ENCODE data around the gene TCN2.
"Not testable (repeated sequence)": the region's sequence is repeated elsewhere in the genome, so short reads cannot be mapped to it uniquely, and the experiment has no call there.

The TCN2 gene

DNA sequence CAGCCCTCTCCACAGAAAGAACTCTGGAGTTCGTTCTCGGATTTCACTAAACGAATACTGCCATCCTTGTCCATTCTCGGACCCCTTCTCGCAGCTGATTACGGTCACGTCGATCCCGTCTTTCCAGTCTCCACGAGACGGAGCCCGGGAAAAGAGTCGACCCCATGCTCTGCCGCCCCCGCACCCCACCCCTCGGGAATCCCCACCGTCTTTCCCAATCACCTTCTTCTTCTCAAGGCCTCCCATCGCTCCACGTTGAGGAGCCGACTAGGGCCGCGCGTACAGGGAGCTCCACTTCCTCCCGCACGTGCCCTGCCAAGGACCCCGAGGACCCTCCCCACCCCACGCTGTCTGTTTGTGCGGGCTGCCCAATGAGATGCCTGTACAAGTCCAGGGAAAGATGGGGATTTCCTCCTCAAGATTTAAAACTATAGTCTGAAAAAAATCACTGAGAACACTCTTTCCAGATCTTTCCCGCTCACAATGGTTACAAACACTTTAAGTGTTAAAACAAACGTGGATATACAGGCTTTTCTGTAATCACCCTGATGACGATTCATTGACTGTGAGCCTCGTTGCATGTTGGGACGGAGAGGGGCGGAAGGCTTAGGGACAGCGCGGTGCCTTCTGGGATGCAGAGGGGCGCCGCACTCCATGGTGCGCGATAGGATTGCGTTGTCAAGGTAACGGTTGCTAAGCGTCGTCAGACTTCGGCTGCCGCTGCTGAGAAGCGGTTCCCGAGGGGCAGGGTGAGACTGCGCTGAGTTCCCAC lies 15.2 kb upstream of the TCN2 start, which contains the start of gene PES1:
Gene PES1 (minus strand): TSS at position 323 of the 772 bp plus-strand sequence. CDS start 77 bp downstream, at position 246.
- FAIRE-seq = peak; percentile 81

DNA sequence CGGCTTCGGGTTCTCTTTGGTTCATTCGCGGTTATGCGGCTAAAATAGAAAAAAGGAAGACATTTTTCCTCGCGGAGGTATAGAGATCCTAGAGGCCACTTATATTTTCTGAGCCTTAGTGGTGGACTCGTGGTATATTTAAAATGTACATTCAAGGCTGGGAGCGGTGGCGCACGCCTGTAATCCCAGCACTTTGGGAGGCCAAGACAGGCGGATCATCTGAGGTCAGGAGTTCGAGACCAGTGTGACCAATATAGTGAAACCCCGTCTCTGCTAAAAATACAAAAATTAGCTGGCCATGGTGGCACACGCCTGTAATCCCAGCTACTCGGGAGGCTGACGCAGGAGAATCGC lies 14.6 kb upstream of the TCN2 start:
- DNase-seq (ENCODE audit: insufficient read length, low spot score); FAIRE-seq: not testable (repeated sequence)

More for the DNA sequence above, 15.2 kb upstream of the TCN2 start, which contains the start of gene PES1:
- TF ChIP-seq POLR2A (IDR thresholded peaks at IDR 0.05; ENCODE audit: low read depth, low read length) = peak; percentile 26; the same call in 1 of the 2 replicates
- peak; percentile 83 for DNase-seq (ENCODE audit: insufficient read length, low spot score)

DNA sequence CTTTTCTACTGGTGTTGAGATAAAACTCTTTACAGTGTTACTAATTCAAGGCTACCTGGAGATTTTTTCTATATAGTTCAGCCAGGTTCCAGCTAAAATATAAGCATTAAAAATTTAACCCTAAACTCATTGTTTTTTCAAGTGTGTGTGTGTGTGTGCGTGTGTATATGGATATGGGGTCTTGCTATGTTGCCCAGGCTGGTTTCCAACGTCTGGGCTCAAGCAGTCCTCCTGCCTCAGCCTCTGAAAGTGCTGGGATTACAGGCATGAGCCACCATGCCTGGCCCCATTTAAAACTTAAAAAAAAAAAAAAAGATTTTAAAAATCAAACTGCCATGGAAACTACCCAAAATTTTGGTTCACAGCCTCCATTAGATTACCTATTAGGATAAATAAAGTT lies 10.8 kb upstream of the TCN2 start:
- FAIRE-seq (no peak), DNase-seq (ENCODE audit: insufficient read length, low spot score) (no peak)
- TF ChIP-seq POLR2A (IDR thresholded peaks at IDR 0.05; ENCODE audit: low read depth, low read length) = no peak

DNA sequence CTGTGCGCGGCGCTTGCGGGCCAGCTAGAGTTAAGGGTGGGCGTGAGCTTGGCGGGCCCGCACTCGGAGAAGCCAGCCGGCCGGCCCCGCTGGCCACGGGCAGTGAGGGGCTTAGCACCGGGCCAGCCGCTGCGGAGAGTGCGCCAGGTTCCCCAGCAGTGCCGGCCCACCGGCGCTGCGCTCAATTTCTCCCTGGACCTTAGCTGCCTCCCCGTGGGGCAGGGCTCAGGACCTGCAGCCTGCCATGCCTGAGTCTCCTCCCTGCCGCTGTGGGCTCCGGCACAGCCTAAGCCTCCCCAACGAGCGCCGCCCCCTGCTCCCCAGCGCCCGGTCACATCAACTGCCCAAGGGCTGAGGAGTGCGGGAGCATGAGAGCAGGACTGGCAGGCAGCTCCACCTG lies 10.1 kb upstream of the TCN2 start:
- no peak for TF ChIP-seq POLR2A (IDR thresholded peaks at IDR 0.05; ENCODE audit: low read depth, low read length)
- DNase-seq (ENCODE audit: insufficient read length, low spot score) (no peak), FAIRE-seq (no peak)

DNA sequence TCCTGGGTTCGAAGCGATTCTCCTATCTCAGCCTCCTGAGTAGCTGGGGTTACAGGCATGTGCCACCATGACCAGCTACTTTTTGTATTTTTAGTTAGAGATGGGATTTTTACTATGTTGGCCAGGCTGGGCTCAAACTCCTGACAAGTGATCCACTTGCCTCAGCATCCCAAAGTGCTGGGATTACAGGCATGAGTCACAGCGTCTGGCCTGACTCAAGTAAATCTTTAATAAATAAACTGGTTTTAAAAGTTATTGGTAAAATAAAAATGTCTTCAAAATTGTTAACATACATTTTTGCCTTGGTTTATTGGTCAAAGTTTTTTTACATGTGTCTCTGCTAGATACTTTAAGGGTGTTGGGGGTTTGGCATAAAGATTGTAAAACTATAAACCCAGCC lies 8.0 kb upstream of the TCN2 start:
- no peak for FAIRE-seq
- DNase-seq (ENCODE audit: insufficient read length, low spot score) = no peak
- no peak for TF ChIP-seq POLR2A (IDR thresholded peaks at IDR 0.05; ENCODE audit: low read depth, low read length)

- TF ChIP-seq POLR2A (IDR thresholded peaks at IDR 0.05; ENCODE audit: low read depth, low read length) = no peak
- no peak for DNase-seq (ENCODE audit: insufficient read length, low spot score)
- no peak for FAIRE-seq
Measured at GRCh38 chr22:30600921-30601320, 6.1 kb upstream of the TCN2 start.

- no peak for TF ChIP-seq POLR2A (IDR thresholded peaks at IDR 0.05; ENCODE audit: low read depth, low read length)
- FAIRE-seq = no peak
- DNase-seq (ENCODE audit: insufficient read length, low spot score) = no peak
Measured at GRCh38 chr22:30601464-30601863, 5.5 kb upstream of the TCN2 start.

DNA sequence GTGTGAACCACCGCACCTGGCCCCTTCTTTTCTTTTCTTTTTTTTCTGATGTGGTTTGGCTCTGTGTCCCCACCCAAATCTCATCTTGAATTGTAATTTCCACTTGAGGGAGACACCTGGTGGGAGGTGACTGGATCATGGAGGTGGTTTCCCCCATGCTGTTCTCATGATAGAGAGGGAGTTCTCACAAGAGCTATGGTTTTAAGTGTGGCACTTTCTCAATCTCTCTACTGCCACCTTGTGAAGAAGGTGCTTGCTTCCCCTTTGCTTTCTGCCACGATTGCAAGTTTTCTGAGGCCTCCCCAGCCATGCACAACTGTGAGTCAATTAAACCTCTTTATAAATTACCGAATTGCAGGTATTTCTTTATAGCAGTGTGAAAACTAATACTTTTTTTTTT lies 4.9 kb upstream of the TCN2 start:
- TF ChIP-seq POLR2A (IDR thresholded peaks at IDR 0.05; ENCODE audit: low read depth, low read length) = no peak
- DNase-seq (ENCODE audit: insufficient read length, low spot score) = no peak
- FAIRE-seq = no peak

- FAIRE-seq (no peak), DNase-seq (ENCODE audit: insufficient read length, low spot score) (no peak)
- TF ChIP-seq POLR2A (IDR thresholded peaks at IDR 0.05; ENCODE audit: low read depth, low read length) = no peak
Measured at GRCh38 chr22:30603801-30604200, 3.2 kb upstream of the TCN2 start.

GRCh38 chr22:30604723-30605122 lies 2.3 kb upstream of the TCN2 start:
- no peak for DNase-seq (ENCODE audit: insufficient read length, low spot score)
- TF ChIP-seq POLR2A (IDR thresholded peaks at IDR 0.05; ENCODE audit: low read depth, low read length) = no peak
- FAIRE-seq = no peak

DNA sequence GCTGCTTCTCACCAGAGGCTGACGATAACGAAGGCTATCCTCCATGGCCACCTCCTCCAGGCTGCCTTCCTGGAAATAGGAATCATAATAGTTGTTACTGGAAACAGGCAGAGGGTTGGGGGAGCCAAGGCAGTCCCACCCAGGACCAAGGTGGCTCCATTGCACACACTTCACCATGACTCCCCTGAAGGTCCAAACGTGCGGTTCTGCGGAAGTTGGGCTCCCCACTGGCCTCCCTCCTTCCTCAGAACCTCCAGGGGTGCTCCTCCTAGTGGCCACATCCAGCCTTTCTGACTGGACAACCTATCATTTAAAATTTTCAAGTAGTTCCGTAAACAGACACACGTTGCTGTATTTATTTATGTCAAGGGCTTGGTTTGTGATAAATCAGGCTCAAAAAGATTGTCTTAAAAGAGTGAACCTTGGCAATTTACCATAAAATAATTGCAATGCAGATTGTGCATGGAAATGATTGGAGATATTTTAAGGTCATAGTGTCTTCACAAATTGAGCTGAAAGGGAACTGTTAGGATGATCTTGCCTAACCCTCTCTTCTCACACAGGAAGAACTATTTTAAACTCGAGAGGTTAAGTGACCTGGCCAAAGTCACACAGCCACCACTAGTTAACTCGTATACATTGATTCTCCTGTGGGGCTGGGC lies 1.4 kb upstream of the TCN2 start:
- no peak for TF ChIP-seq POLR2A (IDR thresholded peaks at IDR 0.05; ENCODE audit: low read depth, low read length)
- DNase-seq (ENCODE audit: insufficient read length, low spot score) = peak; percentile 36
- no peak for FAIRE-seq

DNA sequence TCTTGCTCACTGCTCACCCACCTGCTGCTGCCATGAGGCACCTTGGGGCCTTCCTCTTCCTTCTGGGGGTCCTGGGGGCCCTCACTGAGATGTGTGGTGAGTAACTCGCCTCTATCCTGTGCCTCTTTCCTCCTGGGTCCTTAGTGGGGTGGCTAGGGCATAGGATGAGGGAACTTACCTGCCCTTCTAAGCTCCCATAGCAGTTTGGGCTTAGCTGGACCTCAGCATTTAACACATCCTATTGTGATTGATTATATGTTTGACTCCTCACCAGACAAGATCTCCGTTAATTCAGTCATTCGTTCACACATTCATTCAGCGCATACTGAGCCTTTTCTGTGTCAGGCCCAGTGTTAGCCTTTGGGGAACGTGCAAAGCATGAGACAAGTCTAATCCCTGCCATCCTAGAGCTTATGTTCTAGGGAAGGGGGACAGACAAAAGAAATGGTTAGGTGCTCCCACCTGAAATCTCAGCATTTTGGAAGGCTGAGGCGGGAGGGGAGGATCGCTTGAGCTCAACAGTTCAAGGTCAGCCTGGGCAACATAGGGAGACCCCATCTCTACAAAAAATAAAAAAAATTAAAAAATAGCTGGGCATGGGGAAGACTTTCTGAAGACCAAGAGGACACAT lies 441 bp downstream of the TCN2 start:
- DNase-seq (ENCODE audit: insufficient read length, low spot score) (no peak), FAIRE-seq (no peak)
- TF ChIP-seq POLR2A (IDR thresholded peaks at IDR 0.05; ENCODE audit: low read depth, low read length) = no peak

GRCh38 chr22:30607939-30608338 lies 965 bp downstream of the TCN2 start:
- no peak for TF ChIP-seq POLR2A (IDR thresholded peaks at IDR 0.05; ENCODE audit: low read depth, low read length)
- FAIRE-seq (no peak), DNase-seq (ENCODE audit: insufficient read length, low spot score) (no peak)
